ENCODE measurements around the gene SUFU. TPM values are rescaled to one million over a fixed set of nuclear protein-coding genes. Genes with fewer than 3 reads are reported as not detected.

The SUFU gene
- total RNA-seq, 4 donors from 2014 or later, result 5.0 to 8.9 (median 6.8) TPM

- Histone ChIP-seq H3K4me1 (peaks cover 21 to 83% (median 55%) of the 10 kb centered on the region in 3 donors), H3K27ac (peak overlapping the region in 1 of 4 donors; percentile 96), H3K36me3 (peaks cover 0 to 21% (median 0%) of the 10 kb centered on the region in 3 donors), H3K27me3 (no peaks in the 10 kb centered on the region), H3K4me3 (peak overlapping the region in 2 of 4 donors; percentile 88 to 99), H3K9me3 (no peaks in the 10 kb centered on the region)
- DNase-seq, result no peak
- intact Hi-C loops (cut with DNase I), result no loop called here
- TF ChIP-seq CTCF (IDR thresholded peaks at IDR 0.05), result no peak
- no peak for TF ChIP-seq POLR2A (IDR thresholded peaks at IDR 0.05)
- WGBS, 2 donors, result 78 to 90% methylated on average over 7 of the region's 10 CpGs
These were observed 1.8 kb downstream of the SUFU start for GRCh38 chr10:102505462-102506115.

DNA sequence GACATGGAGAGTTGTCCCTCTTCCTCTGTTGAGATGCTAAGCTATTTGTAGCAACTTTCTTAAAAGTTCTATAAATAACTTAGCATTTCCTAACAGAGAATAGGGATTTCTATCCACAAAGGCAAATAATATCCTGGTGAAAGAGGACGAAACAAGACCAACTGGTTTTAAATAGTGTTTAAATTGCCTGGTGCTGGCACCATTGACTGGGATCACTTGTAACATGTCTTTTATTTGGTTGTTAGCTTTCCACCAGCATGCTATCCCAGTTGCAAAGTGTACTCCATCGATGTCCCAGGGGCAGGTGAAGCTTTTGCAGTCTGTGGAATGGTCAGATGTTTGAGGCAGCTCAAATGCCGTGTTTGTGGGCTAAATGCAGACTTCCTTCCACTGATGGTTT, 3.7 kb downstream of the SUFU start:
- intact Hi-C loops (cut with DNase I), result no loop called here
- Histone ChIP-seq H3K9me3 (no peaks in the 10 kb centered on the region), H3K27ac (peak overlapping the region in 2 of 4 donors; percentile 5 to 25), H3K4me1 (peaks cover 21 to 81% (median 47%) of the 10 kb centered on the region in 3 donors), H3K36me3 (peaks cover 0 to 41% (median 8%) of the 10 kb centered on the region in 3 donors), H3K27me3 (no peaks in the 10 kb centered on the region), H3K4me3 (no peak overlapping the region)
- TF ChIP-seq CTCF (IDR thresholded peaks at IDR 0.05), result no peak
- no peak for TF ChIP-seq POLR2A (IDR thresholded peaks at IDR 0.05)
- no peak for DNase-seq
- 44 to 54% methylated on average over 3 of the region's 3 CpGs for whole genome bisulfite sequencing, 2 donors

GRCh38 chr10:102508506-102508905, 4.7 kb downstream of the SUFU start:
- 64 to 75% methylated on average over 1 of the region's 1 CpG for WGBS, 2 donors

DNA sequence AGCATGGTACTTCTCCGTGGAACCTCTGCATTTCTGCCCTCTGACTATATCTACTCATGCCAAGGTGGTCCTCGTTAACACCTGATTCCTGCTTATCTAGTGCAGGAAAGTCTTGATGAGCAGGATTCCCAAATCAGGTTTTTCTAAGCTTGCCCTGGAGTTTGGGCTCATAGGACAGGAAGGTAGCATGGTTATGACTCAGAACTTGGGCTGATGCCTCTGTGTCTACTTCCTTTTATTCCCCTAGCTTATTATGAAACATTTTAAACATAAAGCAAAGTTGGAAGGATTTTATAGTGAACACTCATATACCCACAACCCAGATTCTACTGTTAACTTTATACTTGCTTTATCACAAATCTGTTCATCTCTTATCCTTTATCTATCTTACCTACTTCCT, 5.6 kb downstream of the SUFU start:
- 25 to 38% methylated on average over 2 of the region's 2 CpGs for WGBS, 2 donors
- peaks cover 0 to 59% (median 12%) of the 10 kb centered on the region in 3 donors for H3K36me3 ChIP-seq
- no peak overlapping the region for H3K4me3 ChIP-seq
- DNase-seq, result no peak
- H3K27me3 ChIP-seq, result no peaks in the 10 kb centered on the region
- intact Hi-C loops (cut with DNase I), result no loop called here
- H3K4me1 ChIP-seq, result peaks cover 21 to 71% (median 41%) of the 10 kb centered on the region in 3 donors
- TF ChIP-seq POLR2A (IDR thresholded peaks at IDR 0.05) (no peak), CTCF (IDR thresholded peaks at IDR 0.05) (no peak)
- H3K27ac ChIP-seq, result peak overlapping the region; percentile 38 to 77 (median 62)
- H3K9me3 ChIP-seq, result no peaks in the 10 kb centered on the region

More at GRCh38 chr10:102508506-102508905, 4.7 kb downstream of the SUFU start:
- Histone ChIP-seq H3K27ac (peak overlapping the region in 2 of 4 donors; percentile 62 to 77), H3K4me1 (peaks cover 21 to 74% (median 42%) of the 10 kb centered on the region in 3 donors), H3K27me3 (no peaks in the 10 kb centered on the region), H3K4me3 (no peak overlapping the region), H3K9me3 (no peaks in the 10 kb centered on the region), H3K36me3 (peaks cover 0 to 50% (median 12%) of the 10 kb centered on the region in 3 donors)
- TF ChIP-seq CTCF (IDR thresholded peaks at IDR 0.05) (no peak), POLR2A (IDR thresholded peaks at IDR 0.05) (no peak)
- DNase-seq, result no peak
- intact Hi-C loops (cut with DNase I), result no loop called here

DNA sequence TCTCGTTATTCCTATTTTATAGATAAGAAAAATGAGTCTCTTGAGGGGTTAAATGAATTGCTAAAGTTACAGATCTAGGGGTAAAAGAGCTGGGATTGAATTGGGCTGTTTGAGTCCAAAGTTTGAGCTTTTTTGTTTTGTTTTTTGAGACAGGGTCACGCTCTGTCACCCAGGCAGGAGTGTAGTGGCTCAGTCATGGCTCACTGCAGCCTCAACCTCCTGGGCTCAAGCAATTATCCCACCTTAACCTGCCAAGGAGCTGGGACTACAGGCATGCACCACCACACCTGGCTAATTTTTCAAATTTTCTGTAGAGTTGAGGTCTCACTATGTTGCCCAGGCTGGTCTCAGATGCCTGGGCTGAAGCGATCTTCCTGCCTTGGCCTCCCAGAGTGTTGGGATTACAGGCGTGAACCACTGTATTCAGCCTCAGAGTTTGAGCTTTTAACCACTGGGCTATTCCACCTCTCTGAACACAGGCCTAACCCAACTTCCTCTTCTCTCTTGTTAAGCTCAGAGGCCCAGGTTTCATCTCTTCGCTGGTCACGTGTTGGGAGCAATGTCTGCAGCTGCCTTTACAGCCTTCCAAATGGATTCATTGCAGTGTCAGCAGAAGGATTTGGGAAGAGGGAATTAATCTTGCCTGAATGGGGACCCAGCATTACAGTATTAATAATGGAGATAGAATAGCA, 8.0 kb downstream of the SUFU start:
- no peak overlapping the region for H3K4me3 ChIP-seq
- H3K36me3 ChIP-seq, result peaks cover 0 to 81% (median 19%) of the 10 kb centered on the region in 3 donors
- no peak for DNase-seq
- 73 to 85% methylated on average over 5 to 6 of the region's 6 CpGs for WGBS, 2 donors
- peaks cover 14 to 48% (median 30%) of the 10 kb centered on the region in 3 donors for H3K4me1 ChIP-seq
- intact Hi-C loops (cut with DNase I), result no loop called here
- TF ChIP-seq CTCF (IDR thresholded peaks at IDR 0.05) (no peak), POLR2A (IDR thresholded peaks at IDR 0.05) (no peak)
- H3K27me3 ChIP-seq, result no peaks in the 10 kb centered on the region
- no peak overlapping the region for H3K27ac ChIP-seq
- no peaks in the 10 kb centered on the region for H3K9me3 ChIP-seq

Data from esophagus squamous epithelium (tissue), 5 donors.